Amygdala (tissue), 56 donors: ENCODE measurements around the gene SLITRK2.
A peak's percentile ranks its signal among the peaks of the same experiment; 100 is the strongest.

Experiments
- DNase-seq, 56 donors: peaks; one replicate each; lab custom pipeline; 2025; lab: John Stamatoyannopoulos, UW

The SLITRK2 gene, protein sequence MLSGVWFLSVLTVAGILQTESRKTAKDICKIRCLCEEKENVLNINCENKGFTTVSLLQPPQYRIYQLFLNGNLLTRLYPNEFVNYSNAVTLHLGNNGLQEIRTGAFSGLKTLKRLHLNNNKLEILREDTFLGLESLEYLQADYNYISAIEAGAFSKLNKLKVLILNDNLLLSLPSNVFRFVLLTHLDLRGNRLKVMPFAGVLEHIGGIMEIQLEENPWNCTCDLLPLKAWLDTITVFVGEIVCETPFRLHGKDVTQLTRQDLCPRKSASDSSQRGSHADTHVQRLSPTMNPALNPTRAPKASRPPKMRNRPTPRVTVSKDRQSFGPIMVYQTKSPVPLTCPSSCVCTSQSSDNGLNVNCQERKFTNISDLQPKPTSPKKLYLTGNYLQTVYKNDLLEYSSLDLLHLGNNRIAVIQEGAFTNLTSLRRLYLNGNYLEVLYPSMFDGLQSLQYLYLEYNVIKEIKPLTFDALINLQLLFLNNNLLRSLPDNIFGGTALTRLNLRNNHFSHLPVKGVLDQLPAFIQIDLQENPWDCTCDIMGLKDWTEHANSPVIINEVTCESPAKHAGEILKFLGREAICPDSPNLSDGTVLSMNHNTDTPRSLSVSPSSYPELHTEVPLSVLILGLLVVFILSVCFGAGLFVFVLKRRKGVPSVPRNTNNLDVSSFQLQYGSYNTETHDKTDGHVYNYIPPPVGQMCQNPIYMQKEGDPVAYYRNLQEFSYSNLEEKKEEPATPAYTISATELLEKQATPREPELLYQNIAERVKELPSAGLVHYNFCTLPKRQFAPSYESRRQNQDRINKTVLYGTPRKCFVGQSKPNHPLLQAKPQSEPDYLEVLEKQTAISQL

GRCh38 chrX:145817331-145818185 is at the start of gene SLITRK2:
TSS of gene SLITRK2 (plus strand) at chrX:145817829. CDS start at chrX:145822426, 4,597 bp downstream.
- peak in 51 of 56 donors; percentile 7 to 77 (median 51) for DNase-seq

- DNase-seq: no peak
Observed at GRCh38 chrX:145773006-145773405, 44.6 kb upstream of the SLITRK2 start.

DNA sequence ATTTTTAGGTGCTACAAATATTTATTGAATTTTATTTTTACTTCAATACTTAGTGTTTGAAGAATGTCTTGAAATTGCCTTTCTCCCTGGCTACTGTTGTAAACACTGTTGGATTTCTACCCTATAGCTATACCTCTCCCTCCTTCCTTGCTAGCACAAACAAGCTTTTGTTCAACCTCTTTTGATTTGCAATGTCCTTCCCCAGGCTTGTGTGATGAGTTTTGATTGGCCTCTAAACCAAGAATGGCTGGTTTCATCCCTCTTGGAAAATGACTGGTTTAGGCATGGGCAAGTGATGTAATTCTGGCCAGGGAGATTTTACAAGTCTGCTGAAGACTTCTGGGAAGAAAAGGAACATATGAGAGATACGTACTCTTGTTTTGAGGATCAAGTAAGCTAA is 25.3 kb upstream of the SLITRK2 start:
- DNase-seq: no peak

DNA sequence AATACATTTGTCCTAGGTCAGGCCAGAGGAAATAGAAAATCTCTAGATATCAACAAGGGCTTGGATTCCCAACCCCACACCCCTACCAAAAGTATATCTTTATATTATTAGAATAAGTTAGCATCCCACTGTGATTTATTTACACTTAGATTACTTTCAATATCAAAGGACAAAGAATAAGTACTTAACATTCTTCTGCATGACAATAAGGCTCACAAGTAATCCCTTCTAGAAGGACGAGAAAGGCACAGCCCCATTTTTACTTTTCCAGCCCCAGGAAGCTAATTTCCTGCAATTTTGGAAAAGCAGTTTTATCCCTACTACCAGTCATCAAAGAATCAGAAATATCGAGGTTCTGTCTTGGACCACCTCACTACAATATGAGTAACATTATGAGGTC is 14.1 kb upstream of the SLITRK2 start:
- no peak for DNase-seq

- DNase-seq: no peak
Observed at GRCh38 chrX:145813081-145813480, 4.5 kb upstream of the SLITRK2 start.

DNA sequence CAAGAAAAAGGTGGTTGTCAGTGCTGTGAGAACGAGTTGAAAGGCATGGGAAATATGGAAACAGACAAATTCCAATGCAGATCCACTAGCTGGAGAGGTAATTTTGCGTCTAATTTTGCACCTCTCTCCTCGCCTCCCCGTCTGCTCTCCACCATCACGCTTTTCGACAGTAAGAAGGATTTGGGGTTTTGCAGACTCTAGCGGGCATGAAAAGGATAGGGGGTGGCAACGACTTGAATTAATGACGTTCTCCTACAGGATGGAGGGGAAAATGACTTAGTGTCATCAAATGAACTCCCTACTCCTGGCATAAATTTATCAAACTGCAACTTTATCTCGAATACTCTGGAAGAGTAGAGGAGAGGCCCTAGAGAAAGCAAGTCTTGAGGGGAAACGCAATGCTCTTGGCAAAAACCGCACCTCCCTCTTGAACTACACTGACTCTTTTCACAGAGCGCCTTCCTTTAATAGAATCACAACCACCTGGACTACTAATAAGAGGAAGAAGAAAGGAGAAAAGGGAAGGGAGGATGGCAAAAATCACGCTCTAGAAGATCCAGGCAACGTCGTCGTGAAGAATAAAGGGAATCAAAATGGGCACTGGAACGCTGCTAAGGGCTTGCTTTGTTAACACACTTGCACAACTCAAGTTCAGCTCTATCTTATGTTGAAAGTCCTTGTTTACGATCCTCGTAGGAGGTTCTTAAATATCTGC is 871 bp upstream of the SLITRK2 start:
- peak in 1 of 56 donors; percentile 5 for DNase-seq

GRCh38 chrX:145818186-145819113 is 821 bp downstream of the SLITRK2 start:
- DNase-seq: peak in 6 of 56 donors; percentile 5 to 55 (median 28)

- DNase-seq: peak in 7 of 56 donors; percentile 2 to 52 (median 30)
Observed at GRCh38 chrX:145820825-145821224, 3.2 kb downstream of the SLITRK2 start.

GRCh38 chrX:145821291-145821897 is 3.8 kb downstream of the SLITRK2 start:
- DNase-seq: peak; percentile 1 to 84 (median 60)

- DNase-seq: peak in 2 of 56 donors; percentile 4 to 23
Observed at GRCh38 chrX:145821898-145822571, 4.4 kb downstream of the SLITRK2 start.

GRCh38 chrX:145823132-145823531 is 5.5 kb downstream of the SLITRK2 start:
- peak in 2 of 56 donors; percentile 2 to 6 for DNase-seq

DNA sequence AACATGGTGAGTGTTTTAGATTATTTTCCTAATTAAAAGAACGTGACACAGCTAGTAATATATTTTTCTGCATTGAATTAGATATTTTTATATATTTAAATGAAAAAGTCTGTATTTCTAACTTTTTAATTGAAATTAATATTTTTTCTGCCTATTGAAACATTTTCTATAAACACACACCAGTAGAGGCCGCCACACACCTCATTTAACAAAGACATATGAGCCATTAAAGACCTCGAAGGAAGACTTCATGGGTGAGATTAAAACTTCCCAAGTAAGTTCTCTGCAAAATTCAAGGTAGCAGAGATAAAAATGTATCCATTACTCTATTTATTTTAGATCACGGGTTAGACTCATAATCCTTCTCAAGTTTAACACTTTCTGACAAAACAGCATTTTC is 8.3 kb downstream of the SLITRK2 start:
- peak in 14 of 56 donors; percentile 0 to 62 (median 16) for DNase-seq

DNA sequence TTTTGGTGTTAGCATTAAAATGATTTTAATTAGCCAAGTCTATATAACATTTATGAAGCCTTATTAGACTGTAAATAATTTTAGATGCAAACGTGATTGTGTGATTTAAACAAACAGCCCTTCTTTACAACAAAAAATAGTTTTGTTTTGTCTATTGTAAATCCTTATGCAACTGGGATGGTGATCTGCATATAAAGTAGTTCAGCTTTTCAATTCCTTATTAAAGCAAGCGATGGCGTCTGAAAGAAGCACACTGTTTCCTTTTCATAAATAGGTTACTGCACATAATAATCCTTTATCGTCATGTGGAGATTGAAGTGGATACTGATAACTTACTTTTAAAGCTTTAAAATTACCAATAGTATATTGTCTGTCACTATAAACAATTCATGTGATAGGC is 8.8 kb downstream of the SLITRK2 start:
- no peak for DNase-seq

GRCh38 chrX:145832796-145833195 is 15.2 kb downstream of the SLITRK2 start:
- no peak for DNase-seq

- DNase-seq: no peak
Observed at GRCh38 chrX:145840531-145840930, 22.9 kb downstream of the SLITRK2 start.

GRCh38 chrX:145843146-145843904 is 25.7 kb downstream of the SLITRK2 start:
- DNase-seq: peak in 39 of 56 donors; percentile 1 to 59 (median 26)

DNA sequence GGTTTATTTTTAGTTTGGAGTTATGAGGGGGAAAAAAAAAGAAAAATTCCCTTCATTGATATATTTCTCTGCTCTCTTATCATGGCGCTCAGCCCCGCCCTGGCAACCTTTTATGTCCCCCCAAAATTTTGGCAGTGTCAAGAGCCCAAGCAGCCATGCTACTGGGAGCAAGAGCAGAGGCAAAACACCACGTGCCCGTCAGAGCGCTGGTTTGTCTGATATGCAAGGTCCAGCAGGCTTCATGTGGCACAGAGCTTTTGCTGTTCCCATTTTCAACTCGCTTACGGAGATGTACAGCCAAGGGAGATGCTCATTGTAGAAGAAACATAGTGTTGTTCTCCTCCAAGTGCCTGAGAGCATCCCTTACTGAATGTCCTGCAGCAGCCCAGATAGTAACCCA is 27.3 kb downstream of the SLITRK2 start:
- peak in 8 of 56 donors; percentile 1 to 24 (median 8) for DNase-seq
